ENCODE measurements around the gene LTBR. TPM values are rescaled to one million over a fixed set of nuclear protein-coding genes. Genes with fewer than 3 reads are reported as not detected.

The LTBR gene
- total RNA-seq, 1 experiment from 2014 or later: 3.1 TPM

- CTCF ChIA-PET: no interaction called here
These were observed 52.2 kb downstream of the LTBR start for GRCh38 chr12:6435961-6436715.

GRCh38 chr12:6437586-6437985 is 53.6 kb downstream of the LTBR start:
- H3K4me1 ChIP-seq (ENCODE audit: control insufficient read depth, insufficient read depth, low read length): no peaks in the 10 kb centered on the region
- no peak overlapping the region for H3K4me3 ChIP-seq (ENCODE audit: low read depth in 2 of 2, low read length in 2 of 2)
- H3K27ac ChIP-seq (ENCODE audit: low read length): no peak overlapping the region
- CTCF ChIA-PET: no interaction called here
- ATAC-seq (no peak), DNase-seq (ENCODE audit: low read depth, low spot score) (no peak)
- no TSS peak for BruUV-seq (replicated peaks)
- no peaks in the 10 kb centered on the region for H3K36me3 ChIP-seq (ENCODE audit: control insufficient read depth, insufficient read depth, low read length)
- no peaks in the 10 kb centered on the region for H3K27me3 ChIP-seq (ENCODE audit: control insufficient read depth, insufficient read depth, low read length)
- H3K9me3 ChIP-seq (ENCODE audit: control insufficient read depth, insufficient read depth, low read depth, low read length): no peaks in the 10 kb centered on the region
- intact Hi-C loops (cut with micrococcal nuclease; ENCODE audit: unreplicated experiment): no loop called here
- in situ Hi-C loops (cut with HindIII; ENCODE audit: low pct_unique_long_range_greater_than_20kb, low sequenced_read_pairs): no loop called here
- TF ChIP-seq REST (IDR thresholded peaks at IDR 0.05; ENCODE audit: insufficient read depth in 1 of 2, low read depth in 2 of 2, low read length in 1 of 2) (no peak), CTCF (IDR thresholded peaks at IDR 0.05) (no peak), SIN3A (IDR thresholded peaks at IDR 0.05; ENCODE audit: borderline replicate concordance, insufficient read depth, low read depth, low read length) (no peak), POLR2AphosphoS5 (IDR thresholded peaks at IDR 0.05; ENCODE audit: low read depth, low read length) (no peak), TCF7L2 (IDR thresholded peaks at IDR 0.05; ENCODE audit: low read depth, low read length) (no peak)
- POLR2A ChIA-PET: interaction anchor here (0.6 kb wide), 1 partner anchor 15 kb away, joined by 4 read pairs; no protein-coding TSS in a partner anchor

More at GRCh38 chr12:6435961-6436715, 52.2 kb downstream of the LTBR start:
- ATAC-seq (no peak), DNase-seq (ENCODE audit: low read depth, low spot score) (no peak)
- Histone ChIP-seq H3K9me3 (ENCODE audit: control insufficient read depth, insufficient read depth, low read depth, low read length) (no peaks in the 10 kb centered on the region), H3K4me1 (ENCODE audit: control insufficient read depth, insufficient read depth, low read length) (peaks cover 2% of the 10 kb centered on the region; the same call in 1 of the 2 replicates), H3K27ac (ENCODE audit: low read length) (no peak overlapping the region), H3K36me3 (ENCODE audit: control insufficient read depth, insufficient read depth, low read length) (no peaks in the 10 kb centered on the region), H3K4me3 (ENCODE audit: low read depth in 2 of 2, low read length in 2 of 2) (no peak overlapping the region), H3K27me3 (ENCODE audit: control insufficient read depth, insufficient read depth, low read length) (no peaks in the 10 kb centered on the region)
- no TSS peak for BruUV-seq (replicated peaks)
- POLR2A ChIA-PET: interaction anchor here (0.6 kb wide), 1 partner anchor 237 kb away, joined by 3 read pairs; no protein-coding TSS in a partner anchor
- TF ChIP-seq POLR2AphosphoS5 (IDR thresholded peaks at IDR 0.05; ENCODE audit: low read depth, low read length): no peak
- TF ChIP-seq TCF7L2 (IDR thresholded peaks at IDR 0.05; ENCODE audit: low read depth, low read length): no peak
- TF ChIP-seq CTCF (IDR thresholded peaks at IDR 0.05): no peak
- no peak for TF ChIP-seq REST (IDR thresholded peaks at IDR 0.05; ENCODE audit: insufficient read depth in 1 of 2, low read depth in 2 of 2, low read length in 1 of 2)
- in situ Hi-C loops (cut with HindIII; ENCODE audit: low pct_unique_long_range_greater_than_20kb, low sequenced_read_pairs) (no loop called here), intact Hi-C loops (cut with micrococcal nuclease; ENCODE audit: unreplicated experiment) (no loop called here)
